NCI-H2196 (cell line): Measurements from ENCODE around the gene FAM174B.

Experiments
- DNase-seq: peaks from one replicate; lab custom pipeline; 2025; ENCODE audit not compliant: unreplicated experiment; lab: John Stamatoyannopoulos, UW

FAM174B gene

DNA sequence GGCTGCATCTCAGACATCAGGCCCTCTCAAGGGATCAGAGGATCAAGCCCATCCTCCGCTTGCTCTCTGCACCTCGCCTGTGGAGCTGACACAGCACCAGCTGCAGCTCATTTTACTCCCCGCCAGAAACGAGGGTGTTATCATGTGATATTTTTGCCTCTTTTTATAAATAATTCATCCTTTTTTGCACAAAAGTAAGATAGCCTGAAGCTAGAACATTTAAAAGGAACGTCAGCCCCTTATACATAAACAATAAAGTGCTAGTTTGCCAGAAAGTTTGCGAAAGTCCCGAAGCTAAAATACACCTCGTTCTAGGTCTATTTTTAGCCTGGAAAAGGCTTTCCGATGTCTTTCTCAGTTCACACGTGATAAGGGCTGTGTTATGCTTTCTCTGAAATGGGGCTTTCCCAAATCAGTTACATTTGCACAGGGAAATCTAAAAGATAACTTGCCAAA, 9.6 kb upstream of the FAM174B start:
- no peak for DNase-seq

GRCh38 chr15:92664178-92664900, 8.8 kb upstream of the FAM174B start:
- no peak for DNase-seq

DNA sequence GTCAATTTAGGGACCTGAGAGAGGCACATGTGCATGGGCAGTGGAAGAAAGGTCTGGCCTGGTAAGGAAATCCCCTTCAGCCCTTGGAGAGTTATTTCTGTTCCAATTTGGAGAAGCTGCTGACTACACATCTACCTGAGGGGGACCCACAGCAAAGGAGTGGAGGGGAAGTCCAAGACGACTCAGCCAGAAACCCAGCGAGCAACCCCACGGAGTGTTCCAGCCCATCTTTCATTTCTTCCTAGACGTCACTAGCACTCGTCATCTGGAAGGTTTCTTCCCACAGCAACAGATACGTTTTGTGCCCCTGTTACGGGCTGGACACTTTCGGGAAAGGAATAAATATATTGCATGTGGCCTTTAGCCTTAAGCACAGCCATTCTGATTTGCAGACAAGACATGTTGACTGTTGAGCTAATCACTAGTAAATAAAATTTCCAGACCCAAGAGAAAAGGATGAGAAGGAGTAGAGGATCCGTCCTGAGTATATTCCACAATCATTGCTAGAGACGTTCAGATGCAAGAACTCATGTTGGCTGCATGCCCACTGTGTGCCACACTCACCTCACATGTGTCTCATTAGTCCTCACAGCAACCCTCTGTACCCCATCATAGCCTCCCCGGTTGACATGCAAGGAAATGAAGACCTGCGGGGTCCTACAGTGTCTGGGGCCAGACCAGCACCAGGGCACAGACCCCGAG, 7.8 kb upstream of the FAM174B start:
- no peak for DNase-seq

DNA sequence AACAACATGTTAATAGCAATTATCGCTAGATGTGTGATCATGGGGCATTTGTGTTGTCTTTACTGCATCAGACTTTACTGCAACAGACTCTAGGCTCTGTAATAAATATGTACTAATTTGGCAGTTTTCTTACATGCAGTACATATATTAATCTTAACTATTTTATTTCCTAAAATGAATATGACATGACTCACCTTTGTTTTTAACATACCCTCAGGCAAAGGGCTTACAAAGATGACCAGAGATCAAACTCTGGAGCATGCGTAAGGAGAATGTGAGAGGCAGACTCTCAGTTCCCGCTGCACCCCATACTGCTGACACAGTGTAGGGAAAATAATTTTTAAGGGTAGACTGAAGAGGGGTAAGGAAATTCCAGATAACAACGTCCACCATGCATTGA, 7.2 kb upstream of the FAM174B start:
- no peak for DNase-seq

DNA sequence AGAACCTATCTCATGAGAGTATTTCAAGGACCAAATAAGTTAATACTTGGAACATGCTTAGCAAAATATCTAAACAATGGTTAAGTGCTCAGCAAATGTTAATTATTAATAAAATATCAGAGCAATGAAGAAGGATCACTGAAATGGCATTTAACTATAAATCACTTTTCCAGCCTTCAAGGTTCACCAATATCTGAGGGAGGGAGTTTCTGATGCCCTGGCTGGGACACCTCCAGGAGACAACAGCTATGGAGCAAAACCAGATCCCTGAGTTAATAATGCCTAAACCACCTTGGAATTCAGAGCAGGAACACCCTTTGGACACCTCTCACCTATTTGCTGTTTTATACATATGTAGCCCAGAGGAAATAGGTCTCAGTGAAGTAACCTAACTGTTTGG, 6.4 kb upstream of the FAM174B start:
- no peak for DNase-seq

DNA sequence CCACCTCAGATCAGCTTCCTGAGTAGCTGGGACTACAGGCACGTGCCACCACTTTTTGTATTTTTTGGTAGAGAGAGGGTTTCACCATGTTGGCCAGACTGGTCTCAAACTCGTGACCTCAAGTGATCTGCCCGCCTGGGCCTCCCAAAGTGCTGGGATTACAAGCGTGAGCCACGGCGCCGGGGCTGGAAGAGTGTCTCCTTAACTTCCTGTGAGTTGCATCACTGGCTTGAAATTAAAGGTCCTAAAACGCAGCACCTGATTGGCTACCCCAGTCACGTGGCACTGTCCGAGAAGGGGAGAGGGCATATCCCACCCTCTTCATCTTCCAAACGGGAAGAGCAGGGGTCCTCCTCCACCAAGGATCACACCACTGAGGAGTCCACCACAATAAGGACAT, 5.5 kb upstream of the FAM174B start:
- no peak for DNase-seq

DNA sequence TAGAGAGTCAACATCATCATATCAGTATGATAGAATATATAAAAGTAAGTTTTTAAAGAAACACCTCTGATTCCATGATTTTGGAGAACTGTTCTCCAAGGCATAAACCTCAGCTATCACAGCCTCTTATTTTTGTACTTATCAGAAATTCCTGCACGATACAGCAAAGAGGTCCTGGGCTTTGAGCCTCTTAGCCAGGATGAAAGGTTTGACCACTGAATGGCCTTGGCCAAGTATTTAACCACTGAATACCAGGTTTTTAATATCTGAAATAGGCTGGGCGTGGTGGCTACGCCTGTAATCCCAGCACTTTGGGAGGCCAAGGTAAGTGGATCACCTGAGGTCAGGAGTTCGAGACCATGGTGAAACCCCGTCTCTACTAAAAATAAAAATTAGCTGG, 1.9 kb upstream of the FAM174B start:
- no peak for DNase-seq

DNA sequence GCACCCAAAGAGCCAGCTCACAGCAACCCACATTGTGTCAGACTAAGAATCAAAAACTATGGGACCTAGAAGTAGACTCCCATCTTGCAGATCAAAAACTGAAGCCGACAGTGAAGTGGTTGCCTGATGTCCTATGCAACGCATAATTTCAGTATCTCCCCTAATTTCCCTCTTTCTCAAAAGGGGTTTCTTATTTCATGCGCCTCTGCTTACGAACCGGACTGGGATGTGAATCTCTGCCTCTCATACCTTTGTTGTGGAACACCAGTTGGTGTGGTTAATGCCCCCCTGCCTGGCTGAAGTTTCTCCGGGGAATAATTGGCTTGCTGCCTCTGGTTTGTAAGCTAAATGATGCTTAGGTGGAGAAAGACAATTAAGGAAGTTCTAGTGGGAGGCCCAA, 514 bp upstream of the FAM174B start:
- no peak for DNase-seq

- no peak for DNase-seq
These were observed 913 bp downstream of the FAM174B start for GRCh38 chr15:92654662-92655061.

DNA sequence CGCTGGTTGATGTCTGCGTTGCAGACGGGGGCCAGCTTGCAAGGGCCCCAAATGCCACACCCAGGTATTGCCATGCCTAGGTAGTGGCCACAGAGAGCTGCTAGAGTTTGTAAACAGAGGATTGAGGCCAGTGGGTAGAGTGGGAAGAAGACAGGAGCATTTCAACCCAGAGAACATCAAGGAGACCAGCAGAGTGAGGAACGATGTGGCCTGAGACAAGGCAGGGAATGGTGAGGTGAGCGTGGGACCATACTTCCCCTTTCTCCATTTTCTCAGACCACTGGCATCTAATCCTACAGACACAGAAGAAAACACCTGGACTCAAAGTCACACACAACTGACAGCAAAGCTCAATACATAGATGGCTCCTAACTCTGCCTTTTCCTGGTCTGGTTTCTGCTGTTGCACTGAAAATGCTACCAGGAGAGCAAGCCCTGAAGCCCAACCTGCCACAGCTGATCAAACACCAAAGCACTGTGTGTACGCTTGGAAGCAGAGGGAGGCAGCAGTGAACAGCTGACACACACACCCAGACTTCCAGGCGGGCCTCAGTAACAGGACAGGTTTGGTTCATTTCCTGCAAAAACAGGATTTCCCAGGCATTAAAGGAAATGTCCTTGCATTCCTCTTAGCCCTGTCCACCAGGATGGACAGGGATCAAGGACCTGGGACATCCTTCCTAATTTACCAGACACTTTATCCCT, 1.6 kb downstream of the FAM174B start:
- DNase-seq, result peak; percentile 41

GRCh38 chr15:92653366-92653765, 2.2 kb downstream of the FAM174B start:
- no peak for DNase-seq

DNA sequence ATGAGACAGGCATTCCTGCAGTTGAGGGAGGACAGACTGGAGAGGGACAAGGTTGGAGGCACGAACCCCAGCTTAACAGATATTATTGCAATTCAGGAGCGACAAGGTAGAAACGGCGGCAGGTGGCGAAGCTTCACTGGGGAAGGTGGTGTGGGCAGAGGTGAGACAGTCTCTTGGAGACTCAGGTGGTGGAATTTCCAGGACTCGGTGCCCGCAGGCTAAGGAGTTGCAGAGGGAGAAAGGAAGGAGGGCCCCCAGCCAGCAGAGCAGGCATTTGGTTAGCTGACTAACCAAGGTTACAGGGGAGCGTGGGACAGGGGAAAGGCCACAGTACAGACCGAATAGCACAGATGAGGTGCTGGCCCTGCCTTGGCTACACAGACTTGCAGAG, 3.0 kb downstream of the FAM174B start:
- no peak for DNase-seq

- DNase-seq, result no peak
These were observed 3.5 kb downstream of the FAM174B start for GRCh38 chr15:92651877-92652575.

- DNase-seq, result no peak
These were observed 4.6 kb downstream of the FAM174B start for GRCh38 chr15:92650966-92651365.

DNA sequence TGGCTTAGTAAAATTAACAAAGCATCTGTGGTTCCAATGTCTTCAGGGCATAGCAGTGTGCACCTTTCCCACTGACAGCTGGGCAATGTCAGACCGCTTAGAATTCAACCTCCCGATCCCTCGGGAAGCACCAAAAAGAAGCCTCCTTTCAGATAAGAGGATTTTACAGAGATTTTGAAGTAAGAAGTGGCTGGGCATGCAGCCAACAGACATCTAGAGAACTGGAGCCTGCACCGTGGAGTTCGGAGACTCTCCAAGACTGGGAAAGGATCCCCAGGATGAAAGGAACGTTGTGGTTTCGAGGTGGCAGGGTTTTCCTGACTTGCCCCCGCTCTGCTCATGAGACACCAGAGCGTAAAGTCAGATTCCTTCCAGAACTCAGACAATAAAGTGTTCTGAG, 5.3 kb downstream of the FAM174B start:
- DNase-seq, result no peak

DNA sequence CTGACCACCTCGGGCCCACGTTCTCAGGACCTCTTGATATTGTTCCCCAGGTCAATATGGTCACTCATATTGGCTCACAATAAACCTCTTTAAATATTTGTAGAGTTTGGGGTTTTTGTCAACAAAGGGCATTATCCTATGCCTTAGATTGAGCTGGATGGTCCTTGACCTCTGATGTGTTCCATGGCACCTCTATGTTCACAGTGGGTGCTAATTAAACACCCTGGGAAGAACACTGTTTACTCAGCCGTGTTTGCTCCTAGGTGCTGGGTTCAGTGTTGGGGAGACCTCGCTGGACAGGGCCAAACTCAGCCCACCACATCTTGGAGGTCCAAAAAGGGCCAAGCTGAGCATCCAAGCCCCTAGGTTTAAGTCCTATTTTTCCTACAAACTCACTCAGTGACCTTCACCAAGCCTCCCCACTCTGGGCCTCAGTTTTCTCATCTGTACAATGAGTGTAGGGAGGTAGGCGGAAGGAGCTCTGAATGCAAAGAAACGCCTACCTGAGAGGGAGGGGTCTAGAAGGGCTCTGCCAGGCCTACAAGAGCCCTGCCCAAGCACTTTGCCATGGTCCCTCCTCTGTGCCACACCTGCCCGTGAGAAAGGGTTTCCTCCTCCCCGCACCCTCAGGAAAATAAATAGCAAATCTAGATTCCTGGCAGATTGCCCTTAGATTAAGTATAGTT, 7.2 kb downstream of the FAM174B start:
- DNase-seq, result no peak

GRCh38 chr15:92647467-92648163, 8.0 kb downstream of the FAM174B start:
- DNase-seq, result no peak

DNA sequence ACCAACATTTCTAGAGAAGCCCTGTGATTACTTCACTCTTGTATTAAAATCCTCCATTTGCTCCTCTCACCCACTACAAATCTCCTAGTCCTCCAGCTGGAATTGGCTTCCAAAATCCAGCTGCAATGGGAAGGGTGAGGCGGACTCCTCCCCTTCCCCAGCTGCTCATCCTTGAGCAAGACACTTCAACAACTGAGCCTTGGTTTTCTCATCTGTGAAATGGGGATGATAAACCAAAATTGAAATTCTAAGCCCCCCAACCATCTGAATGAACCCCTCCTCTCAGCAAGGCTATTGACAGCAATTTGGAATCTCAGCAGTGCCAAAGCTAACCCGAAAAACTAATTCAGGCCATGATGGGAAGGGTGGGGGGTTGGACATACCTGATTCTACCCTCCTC, 9.4 kb downstream of the FAM174B start:
- no peak for DNase-seq

GRCh38 chr15:92645731-92646130, 9.8 kb downstream of the FAM174B start:
- no peak for DNase-seq

- DNase-seq, result no peak
These were observed 10.4 kb downstream of the FAM174B start for GRCh38 chr15:92645051-92645631.
